ENCODE data around the gene CMTM7. TPM values are rescaled to one million over a fixed set of nuclear protein-coding genes. Genes with fewer than 3 reads are reported as not detected.

CMTM7 gene
- 14.2 to 18.0 TPM (median 16.6 TPM) in 3 replicates for total RNA-seq

- H3K36me3 Mint-ChIP-seq = no peaks in the 10 kb centered on the region
- peak within 1 kb of the TSS; percentile 94 for H3K27ac Mint-ChIP-seq
- no peaks in the 10 kb centered on the region for H3K27me3 Mint-ChIP-seq (ENCODE audit: low read depth)
- no peak for TF ChIP-seq CTCF (IDR thresholded peaks at IDR 0.05; ENCODE audit: unreplicated experiment)
- H3K4me1 Mint-ChIP-seq = peaks cover 13% of the 10 kb centered on the region
- H3K4me3 Mint-ChIP-seq = peak within 1 kb of the TSS; percentile 96
- H3K9me3 Mint-ChIP-seq = no peaks in the 10 kb centered on the region
- DNase-seq (ENCODE audit: low spot score in 2 of 2, unreplicated experiment in 2 of 2) = peak in 1 of 2 experiments; percentile 60
Observed at GRCh38 chr3:32391643-32392535, at the start of gene CMTM7. Gene CMTM7 (plus strand): TSS chr3:32391853. CDS start chr3:32391907, 54 bp downstream.

- Mint-ChIP-seq H3K27ac (peak overlapping the region; percentile 27), H3K4me3 (no peak overlapping the region), H3K27me3 (ENCODE audit: low read depth) (no peaks in the 10 kb centered on the region), H3K4me1 (peaks cover 13% of the 10 kb centered on the region), H3K36me3 (no peaks in the 10 kb centered on the region), H3K9me3 (peaks cover 4% of the 10 kb centered on the region)
- TF ChIP-seq CTCF (IDR thresholded peaks at IDR 0.05; ENCODE audit: unreplicated experiment) = no peak
- no peak for DNase-seq (ENCODE audit: low spot score in 2 of 2, unreplicated experiment in 2 of 2)
Observed at GRCh38 chr3:32347343-32348125, 44.1 kb upstream of the CMTM7 start.

- H3K4me1 Mint-ChIP-seq = peaks cover 21% of the 10 kb centered on the region
- DNase-seq (ENCODE audit: low spot score in 2 of 2, unreplicated experiment in 2 of 2) = no peak
- H3K4me3 Mint-ChIP-seq = no peak overlapping the region
- H3K9me3 Mint-ChIP-seq = peaks cover 4% of the 10 kb centered on the region
- TF ChIP-seq CTCF (IDR thresholded peaks at IDR 0.05; ENCODE audit: unreplicated experiment) = no peak
- H3K36me3 Mint-ChIP-seq = no peaks in the 10 kb centered on the region
- no peaks in the 10 kb centered on the region for H3K27me3 Mint-ChIP-seq (ENCODE audit: low read depth)
- H3K27ac Mint-ChIP-seq = no peak overlapping the region
Observed at GRCh38 chr3:32349184-32349583, 42.5 kb upstream of the CMTM7 start.

- Mint-ChIP-seq H3K27me3 (ENCODE audit: low read depth) (no peaks in the 10 kb centered on the region), H3K36me3 (no peaks in the 10 kb centered on the region), H3K9me3 (no peaks in the 10 kb centered on the region), H3K4me1 (peaks cover 31% of the 10 kb centered on the region), H3K4me3 (no peak overlapping the region), H3K27ac (no peak overlapping the region)
- no peak for TF ChIP-seq CTCF (IDR thresholded peaks at IDR 0.05; ENCODE audit: unreplicated experiment)
- DNase-seq (ENCODE audit: low spot score in 2 of 2, unreplicated experiment in 2 of 2) = no peak
Observed at GRCh38 chr3:32352563-32352962, 39.1 kb upstream of the CMTM7 start.

- Mint-ChIP-seq H3K4me3 (no peak overlapping the region), H3K4me1 (peaks cover 28% of the 10 kb centered on the region), H3K27ac (no peak overlapping the region), H3K36me3 (no peaks in the 10 kb centered on the region), H3K9me3 (no peaks in the 10 kb centered on the region), H3K27me3 (ENCODE audit: low read depth) (no peaks in the 10 kb centered on the region)
- DNase-seq (ENCODE audit: low spot score in 2 of 2, unreplicated experiment in 2 of 2) = no peak
- TF ChIP-seq CTCF (IDR thresholded peaks at IDR 0.05; ENCODE audit: unreplicated experiment) = no peak
Observed at GRCh38 chr3:32353351-32353750, 38.3 kb upstream of the CMTM7 start.

Measured in mesothelial cell of epicardium (in vitro differentiated cells).